Urinary bladder (tissue), 4 donors: Measurements from ENCODE around the gene NPR1. TPM values are rescaled to one million over a fixed set of nuclear protein-coding genes. Genes with fewer than 3 reads are reported as not detected.
A peak's percentile ranks its signal among the peaks of the same experiment; 100 is the strongest.

Source experiments
- DNase-seq: peaks from one replicate; pipeline ENCODE4 v3.0.0-alpha.2; 2015; ENCODE audit errors: extremely low spot score
- H3K27ac ChIP-seq: one replicate; pipeline ENCODE4 v1.5.1; 2013; ENCODE audit warnings: low read depth, mild to moderate bottlenecking, moderate library complexity
- H3K36me3 ChIP-seq: one replicate; pipeline ENCODE4 v1.6.1; 2013; ENCODE audit warnings: mild to moderate bottlenecking, moderate library complexity; ENCODE audit not compliant: insufficient read depth
- H3K4me1 ChIP-seq: one replicate; pipeline ENCODE4 v1.6.1; 2013; ENCODE audit warnings: mild to moderate bottlenecking, moderate library complexity; ENCODE audit not compliant: insufficient read depth
- H3K4me3 ChIP-seq: one replicate; pipeline ENCODE4 v1.5.1; 2013; ENCODE audit warnings: low read depth, low read length
- WGBS: extraction: QIAGEN DNeasy Blood & Tissue Kit; methylation state at CpG from one replicate; pipeline ENCODE4 v1.1.7; 2013; 5-methylcytosine and 5-hydroxymethylcytosine counted together
- polyA plus RNA-seq: library from polyadenylated mRNA; stranded (reverse); fragments of 200-250 nt; gene quantifications from one replicate; pipeline ENCODE4 v1.2.3, GENCODE V29; 2013
- total RNA-seq: library from RNA; depleted of rRNA; stranded (reverse); fragments of >200 nt; gene quantifications from one replicate; pipeline ENCODE4 v1.2.3, GENCODE V29; 2014
- donor health status: healthy with polysubstance abuse.
- donor health status: healthy.

NPR1 gene
- total and polyA plus RNA-seq, 2 donors = 9.5 to 31.6 TPM

DNA sequence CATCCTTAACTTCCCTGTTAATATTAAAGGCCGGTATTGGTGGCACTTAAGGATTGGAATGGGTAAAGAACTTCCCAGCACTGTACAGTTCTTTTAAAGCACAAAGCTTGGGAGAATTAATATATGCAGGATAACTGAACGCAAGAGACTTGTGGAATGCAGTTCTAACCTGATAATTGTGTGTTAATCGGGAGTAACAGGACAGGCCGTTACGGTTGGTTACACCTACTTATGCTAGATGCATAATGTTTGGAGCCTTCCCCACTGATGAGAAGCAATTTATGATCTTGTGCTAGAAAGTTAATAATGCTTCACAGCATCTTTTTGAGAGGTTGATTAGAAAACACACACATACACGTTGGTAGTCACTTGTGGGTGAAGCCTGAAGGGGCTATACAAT lies 37.6 kb upstream of the NPR1 start:
- H3K4me1 ChIP-seq = no peaks in the 10 kb centered on the region
- DNase-seq = no peak
- H3K27ac ChIP-seq = no peak overlapping the region
- H3K4me3 ChIP-seq = no peak overlapping the region
- 74% methylated on average over 6 of the region's 6 CpGs for whole genome bisulfite sequencing
- H3K36me3 ChIP-seq = peaks cover 11% of the 10 kb centered on the region

DNA sequence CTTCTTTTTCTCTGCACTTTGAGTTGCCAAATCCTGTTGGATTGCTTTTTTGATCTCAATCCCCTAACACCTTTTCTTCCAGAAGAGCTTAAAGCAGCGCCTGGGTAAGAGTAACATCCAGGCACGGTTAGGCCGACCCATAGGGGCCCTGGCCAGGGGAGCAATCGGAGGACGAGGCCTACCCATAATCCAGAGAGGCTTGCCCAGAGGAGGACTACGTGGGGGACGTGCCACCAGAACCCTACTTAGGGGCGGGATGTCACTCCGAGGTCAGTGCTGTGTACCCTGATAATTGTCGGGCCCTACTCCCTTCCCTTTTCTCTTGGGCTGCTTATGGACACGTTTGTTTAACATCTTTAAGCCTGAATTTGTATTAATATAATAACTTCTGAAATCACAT lies 36.3 kb upstream of the NPR1 start:
- Histone ChIP-seq H3K4me1 (no peaks in the 10 kb centered on the region), H3K4me3 (no peak overlapping the region), H3K36me3 (peaks cover 11% of the 10 kb centered on the region), H3K27ac (no peak overlapping the region)
- 81% methylated on average over 11 of the region's 11 CpGs for WGBS
- DNase-seq = no peak

DNA sequence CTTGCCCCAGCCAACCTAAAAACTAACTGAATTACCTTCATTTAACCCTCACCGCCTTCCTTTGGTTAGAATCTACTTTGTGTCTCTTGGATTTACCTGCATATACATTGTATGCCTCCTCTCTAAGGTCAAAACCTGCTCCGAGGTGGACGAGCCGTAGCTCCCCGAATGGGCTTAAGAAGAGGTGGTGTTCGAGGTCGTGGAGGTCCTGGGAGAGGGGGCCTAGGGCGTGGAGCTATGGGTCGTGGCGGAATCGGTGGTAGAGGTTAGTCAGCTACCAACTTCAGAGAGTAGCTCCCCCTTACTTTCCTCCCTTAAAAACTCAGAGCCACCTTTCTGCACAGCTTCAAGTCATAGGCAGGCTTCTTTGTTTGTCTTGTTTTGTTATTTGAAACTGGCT lies 35.4 kb upstream of the NPR1 start:
- Histone ChIP-seq H3K4me1 (no peaks in the 10 kb centered on the region), H3K36me3 (peaks cover 11% of the 10 kb centered on the region), H3K4me3 (no peak overlapping the region), H3K27ac (no peak overlapping the region)
- no peak for DNase-seq
- WGBS = 88% methylated on average over 11 of the region's 11 CpGs

DNA sequence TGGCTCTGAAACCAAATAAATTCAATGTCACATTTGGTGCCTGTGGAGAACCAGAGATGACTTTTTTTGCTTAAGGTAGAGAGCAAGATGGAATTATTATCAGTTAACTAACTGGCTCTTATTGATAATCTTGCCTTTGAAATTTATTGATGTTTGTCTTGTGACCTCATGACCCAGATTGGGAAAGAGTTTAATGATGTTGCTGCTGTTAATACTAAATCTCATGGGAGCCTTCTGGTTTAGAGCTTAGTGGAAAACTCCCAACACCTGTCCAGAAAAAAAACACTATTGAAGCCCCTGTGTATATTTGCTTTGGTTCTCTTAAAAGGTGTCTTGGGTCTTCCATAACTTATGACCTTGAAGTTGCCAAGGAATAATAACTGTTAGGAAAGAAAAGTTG lies 34.7 kb upstream of the NPR1 start:
- Histone ChIP-seq H3K4me1 (no peaks in the 10 kb centered on the region), H3K36me3 (peaks cover 11% of the 10 kb centered on the region), H3K27ac (no peak overlapping the region), H3K4me3 (no peak overlapping the region)
- DNase-seq = no peak

DNA sequence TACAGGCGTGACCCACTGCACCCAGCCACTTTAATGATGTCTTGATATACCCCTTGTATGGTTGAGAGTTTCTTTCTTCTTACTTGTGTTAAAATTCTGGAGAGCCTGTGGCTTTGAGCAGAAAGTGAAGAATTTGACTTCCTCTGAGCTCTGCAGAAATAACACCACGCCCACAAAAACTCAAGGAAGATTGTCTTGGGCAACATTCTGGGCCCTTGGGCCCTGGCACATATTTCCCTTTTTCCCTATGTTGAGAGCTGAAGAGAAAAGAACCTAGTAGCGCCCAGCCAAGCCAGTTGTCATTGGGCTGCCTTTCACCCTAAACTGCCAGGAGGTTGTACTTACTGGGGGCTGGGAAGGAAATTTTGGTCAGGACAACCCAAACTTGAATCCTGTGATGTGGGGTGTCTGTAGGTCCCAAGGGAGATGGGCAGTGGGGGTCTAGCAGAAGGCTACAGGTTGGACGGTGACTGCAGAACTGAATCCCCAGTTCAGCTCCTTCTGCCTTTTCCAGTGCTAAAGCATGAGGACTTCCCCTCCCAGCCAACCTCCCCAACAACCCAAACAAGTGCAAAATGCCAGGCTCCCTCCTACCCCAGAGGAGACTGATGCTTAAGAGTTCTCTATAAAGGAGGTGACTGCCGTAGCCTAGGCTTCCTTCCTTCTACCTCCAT lies 31.7 kb upstream of the NPR1 start:
- Histone ChIP-seq H3K4me3 (no peak overlapping the region), H3K27ac (no peak overlapping the region), H3K36me3 (peaks cover 5% of the 10 kb centered on the region), H3K4me1 (no peaks in the 10 kb centered on the region)
- WGBS = 82% methylated on average over 5 of the region's 5 CpGs
- DNase-seq = no peak

DNA sequence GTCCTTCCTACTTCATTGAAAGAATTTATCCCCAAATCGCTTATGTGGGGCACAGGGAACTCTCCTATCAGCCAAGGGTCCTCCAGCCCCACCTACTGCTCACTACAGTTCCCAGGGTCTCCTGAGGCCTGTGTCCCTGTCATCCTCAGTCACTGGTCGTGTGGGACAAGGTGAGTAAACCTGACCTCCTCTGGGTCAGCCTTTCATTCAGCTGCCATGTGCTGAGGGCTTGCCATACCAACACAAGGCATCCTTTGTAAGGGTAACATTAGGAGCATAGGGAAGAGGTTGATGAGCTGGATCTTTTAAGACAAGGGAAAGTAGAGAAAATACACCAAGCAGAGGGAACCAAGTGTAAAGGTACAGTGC lies 31.2 kb upstream of the NPR1 start:
- Histone ChIP-seq H3K4me3 (no peak overlapping the region), H3K36me3 (peaks cover 5% of the 10 kb centered on the region), H3K4me1 (no peaks in the 10 kb centered on the region), H3K27ac (no peak overlapping the region)
- 47% methylated on average over 2 of the region's 2 CpGs for WGBS
- no peak for DNase-seq

DNA sequence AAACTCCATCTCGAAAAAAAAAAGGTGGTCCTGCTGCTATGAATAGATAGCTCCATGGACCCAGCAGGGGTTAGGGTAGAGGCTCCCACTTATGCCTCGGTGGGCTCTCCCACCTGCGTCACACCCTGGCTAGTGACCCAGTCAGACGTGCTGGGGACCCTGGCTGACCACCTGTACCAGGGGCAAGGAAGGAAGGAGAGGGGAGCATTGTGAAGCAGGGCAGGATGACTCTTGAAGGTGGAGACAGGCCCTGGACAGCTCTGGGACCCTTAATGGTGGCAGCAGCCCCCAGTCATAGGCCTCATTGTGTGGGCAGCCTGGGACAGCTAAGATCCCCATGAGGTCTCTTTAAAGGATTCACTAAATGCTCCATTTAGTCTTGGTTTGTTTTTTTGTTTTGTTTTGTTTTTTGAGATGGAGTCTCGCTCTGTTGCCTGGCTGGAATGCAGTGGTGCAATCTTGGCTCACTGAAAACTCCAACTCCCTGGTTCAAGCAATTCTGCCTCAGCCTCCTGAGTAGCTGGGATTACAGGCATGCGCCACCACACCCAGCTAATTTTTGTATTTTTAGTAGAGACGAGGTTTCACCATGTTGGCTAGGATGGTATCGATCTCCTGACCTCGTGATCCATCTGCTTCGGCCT lies 30.4 kb upstream of the NPR1 start:
- no peak overlapping the region for H3K27ac ChIP-seq
- no peak for DNase-seq
- no peak overlapping the region for H3K4me3 ChIP-seq
- no peaks in the 10 kb centered on the region for H3K4me1 ChIP-seq
- peaks cover 5% of the 10 kb centered on the region for H3K36me3 ChIP-seq
- 89% methylated on average over 10 of the region's 10 CpGs for WGBS

DNA sequence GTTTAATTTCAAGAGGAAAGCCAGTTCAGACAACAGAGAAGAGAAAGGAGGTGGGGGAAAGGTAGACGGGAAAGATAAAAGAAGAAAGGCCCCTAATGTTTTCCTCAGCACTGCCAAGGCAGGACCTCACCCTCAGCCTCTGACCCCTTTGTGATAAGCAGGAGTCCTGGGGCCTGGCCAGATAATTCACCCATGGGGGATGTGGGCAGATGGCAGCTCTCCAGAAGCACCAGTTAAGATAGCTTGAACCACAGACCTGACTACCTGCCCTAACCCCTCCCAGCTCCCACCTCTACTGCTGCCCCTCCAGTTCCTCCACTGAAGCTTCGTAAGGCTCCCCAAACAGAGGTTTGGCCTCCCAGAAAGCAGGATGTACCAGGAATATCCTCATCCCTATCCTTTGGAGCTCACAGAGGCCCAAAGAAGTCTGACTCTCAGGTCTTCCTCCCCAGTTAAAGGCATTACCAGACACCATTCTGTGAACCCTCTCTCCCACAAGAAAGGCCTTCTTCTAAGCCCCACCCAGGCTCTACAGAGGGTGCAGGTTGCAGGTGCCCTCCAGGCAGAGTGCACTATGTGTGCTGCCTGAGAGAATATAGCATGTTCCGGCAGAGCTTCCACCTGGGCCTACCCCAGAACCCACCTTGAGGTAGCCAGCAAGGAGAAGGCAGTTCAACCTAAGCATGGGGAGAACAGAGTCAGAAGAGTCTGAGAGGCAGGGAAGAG lies 29.2 kb upstream of the NPR1 start:
- Histone ChIP-seq H3K4me3 (no peak overlapping the region), H3K4me1 (no peaks in the 10 kb centered on the region), H3K27ac (no peak overlapping the region), H3K36me3 (peaks cover 5% of the 10 kb centered on the region)
- 53% methylated on average over 3 of the region's 3 CpGs for WGBS
- no peak for DNase-seq

DNA sequence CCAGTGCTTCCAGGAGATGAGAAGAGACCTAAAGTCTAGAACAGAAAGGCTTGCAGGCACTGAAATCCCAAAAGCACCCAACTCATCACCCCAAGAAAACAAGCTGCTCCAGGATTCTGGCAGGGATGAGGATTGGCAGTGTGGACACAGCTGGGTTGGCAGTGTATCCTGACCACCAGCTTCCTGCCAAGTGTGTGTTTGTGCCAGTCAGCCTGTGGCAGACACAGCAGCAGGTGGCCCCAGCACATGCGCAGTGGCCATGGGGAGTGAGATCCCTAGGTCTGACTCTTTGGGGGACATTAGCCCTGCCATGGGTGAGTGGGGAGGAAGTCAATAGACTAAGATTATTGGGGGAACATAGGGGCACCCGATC lies 28.6 kb upstream of the NPR1 start:
- Histone ChIP-seq H3K36me3 (peaks cover 3% of the 10 kb centered on the region), H3K4me1 (no peaks in the 10 kb centered on the region), H3K4me3 (no peak overlapping the region), H3K27ac (no peak overlapping the region)
- 84% methylated on average over 2 of the region's 2 CpGs for WGBS
- DNase-seq = no peak

DNA sequence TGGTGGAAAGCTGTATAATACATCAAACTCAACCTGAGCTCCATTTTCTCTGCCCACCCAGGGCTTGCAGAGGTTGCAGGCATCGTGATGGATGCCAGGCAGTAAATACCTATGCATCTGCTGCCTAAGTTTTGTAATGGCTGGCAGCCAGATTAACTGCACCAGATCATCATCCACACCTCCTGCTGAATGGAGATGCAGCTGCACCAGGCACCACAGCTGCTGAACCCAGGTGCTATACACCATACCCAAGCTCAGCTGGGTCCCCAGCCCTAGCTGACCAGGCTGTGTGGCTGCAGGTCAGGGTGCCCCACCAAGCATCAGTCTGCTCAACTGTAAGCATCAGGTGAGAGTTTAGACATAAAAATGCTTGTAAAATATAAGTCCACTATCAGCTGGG lies 26.7 kb upstream of the NPR1 start:
- WGBS = 60% methylated on average over 1 of the region's 1 CpG
- Histone ChIP-seq H3K4me1 (no peaks in the 10 kb centered on the region), H3K4me3 (no peak overlapping the region), H3K27ac (no peak overlapping the region), H3K36me3 (no peaks in the 10 kb centered on the region)
- no peak for DNase-seq

DNA sequence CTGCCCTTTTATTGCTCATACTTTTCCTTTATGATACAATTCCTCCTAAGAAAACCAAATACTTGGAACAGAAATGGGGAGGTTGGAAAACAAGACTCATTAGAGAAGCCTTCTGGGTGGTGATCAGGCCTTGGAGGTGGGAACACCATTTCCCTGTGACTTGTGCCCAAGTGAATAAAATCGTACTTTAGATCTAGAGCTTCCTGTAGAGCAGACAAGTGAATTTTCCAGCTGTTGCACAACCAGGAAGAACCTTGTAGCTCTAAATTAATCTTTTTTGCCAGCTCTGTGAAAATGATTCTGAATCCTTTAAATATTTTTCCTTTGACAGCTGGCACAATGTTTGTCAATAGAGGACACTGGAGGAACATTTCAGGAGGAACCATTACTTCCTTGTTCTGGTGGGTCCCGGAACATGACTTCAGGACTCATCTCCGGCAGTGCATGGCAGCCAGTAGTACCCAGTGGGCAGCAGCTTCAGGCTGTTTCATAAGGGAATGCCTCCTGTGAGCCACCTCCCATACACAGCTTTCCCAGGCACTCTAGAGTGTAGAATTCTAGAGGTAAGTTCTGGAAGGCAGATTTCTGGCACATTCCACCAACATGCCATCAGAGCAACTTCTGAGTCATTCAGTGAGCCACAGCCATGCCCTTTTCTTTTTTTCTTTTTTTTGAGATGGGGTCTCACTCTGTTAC lies 25.5 kb upstream of the NPR1 start:
- no peak overlapping the region for H3K27ac ChIP-seq
- H3K4me3 ChIP-seq = no peak overlapping the region
- no peaks in the 10 kb centered on the region for H3K36me3 ChIP-seq
- H3K4me1 ChIP-seq = no peaks in the 10 kb centered on the region
- DNase-seq = no peak
- WGBS = 60% methylated on average over 3 of the region's 3 CpGs

DNA sequence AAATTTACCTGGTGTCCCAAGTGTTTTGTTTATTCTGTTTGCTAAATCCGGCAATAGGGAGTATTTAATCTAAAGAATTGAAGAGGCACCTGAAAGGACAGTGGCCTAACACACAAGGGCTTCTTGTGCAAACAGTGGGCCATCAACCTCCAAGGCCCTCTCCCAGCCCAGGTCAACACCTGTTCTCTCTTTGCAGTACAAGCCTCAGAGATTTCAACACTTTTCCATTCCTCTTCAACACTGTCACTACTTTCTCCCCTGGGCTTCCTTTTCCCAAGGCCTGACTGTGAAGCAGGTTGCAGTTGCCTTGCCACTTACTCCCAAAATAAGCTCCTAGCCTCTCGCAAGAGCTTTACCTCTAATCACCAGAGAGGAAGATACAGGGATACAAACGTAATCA lies 23.2 kb upstream of the NPR1 start:
- WGBS = 86% methylated on average over 3 of the region's 3 CpGs
- H3K36me3 ChIP-seq = no peaks in the 10 kb centered on the region

DNA sequence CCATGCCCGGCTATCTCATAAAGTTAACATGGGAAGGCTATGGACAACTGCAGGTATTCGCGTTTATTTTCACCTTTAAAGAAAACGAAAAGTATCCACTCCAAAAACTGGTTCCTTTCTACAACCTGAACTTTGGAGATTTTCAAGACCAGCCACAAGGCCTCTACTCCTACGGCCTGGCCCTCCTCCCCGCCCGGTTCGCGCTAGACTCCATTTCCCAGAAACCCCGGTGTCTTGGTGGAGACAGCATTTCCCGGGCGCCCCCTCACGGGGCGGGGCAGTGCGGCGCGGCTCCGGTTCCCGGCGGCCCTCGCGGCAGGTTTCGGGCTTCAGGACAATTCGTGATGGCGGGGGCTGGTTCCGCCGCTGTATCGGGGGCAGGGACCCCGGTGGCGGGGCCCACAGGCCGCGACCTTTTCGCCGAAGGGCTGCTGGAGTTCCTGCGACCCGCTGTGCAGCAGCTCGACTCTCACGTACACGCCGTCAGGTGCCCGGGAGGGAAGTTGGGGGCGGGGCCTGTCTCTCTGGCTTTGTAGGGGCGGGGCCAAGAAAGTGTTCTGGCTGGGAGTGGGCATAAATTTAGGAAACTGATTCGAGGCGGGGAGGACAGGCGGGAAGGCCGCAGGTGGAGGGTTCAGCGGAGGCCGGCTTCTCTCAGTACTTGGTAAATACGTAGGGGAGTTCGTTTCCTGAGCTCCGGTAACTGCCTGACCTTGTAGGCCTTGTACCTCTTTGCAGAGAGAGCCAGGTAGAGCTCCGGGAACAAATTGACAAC lies 19.9 kb upstream of the NPR1 start, which contains the start of gene SNAPIN:
SNAPIN (plus strand) TSS at position 304 of the 775 bp plus-strand sequence; CDS start at position 345, 41 bp downstream.
- DNase-seq = peak; percentile 89
- Histone ChIP-seq H3K4me3 (peak within 1 kb of the TSS; percentile 73), H3K36me3 (peaks cover 2% of the 10 kb centered on the region), H3K27ac (peak within 1 kb of the TSS; percentile 99), H3K4me1 (no peaks in the 10 kb centered on the region)
- WGBS = 2% methylated on average over 53 of the region's 53 CpGs

More for the DNA sequence above, 23.2 kb upstream of the NPR1 start:
- no peak overlapping the region for H3K4me3 ChIP-seq
- DNase-seq = no peak
- no peaks in the 10 kb centered on the region for H3K4me1 ChIP-seq
- no peak overlapping the region for H3K27ac ChIP-seq
